ENCODE data around the gene TTC13.
A peak's percentile ranks its signal among the peaks of the same experiment; 100 is the strongest.
"Not testable (repeated sequence)": the region's sequence is repeated elsewhere in the genome, so short reads cannot be mapped to it uniquely, and the experiment has no call there.

Gene TTC13

GRCh38 chr1:230985711-230986110 is 7.0 kb upstream of the TTC13 start:
- Histone ChIP-seq H3K4me2 (ENCODE audit: low read length) (no peak overlapping the region), H3K36me3 (ENCODE audit: insufficient read depth, low read length) (peaks cover 10% of the 10 kb centered on the region), H3K9ac (ENCODE audit: low read depth, low read length) (no peak overlapping the region), H3K27me3 (ENCODE audit: control insufficient read depth, insufficient read depth, low read length) (no peaks in the 10 kb centered on the region), H3K9me3 (replicated peaks; ENCODE audit: low read length) (no peaks in the 10 kb centered on the region), H3K4me3 (ENCODE audit: low read length) (no peak overlapping the region), H3K4me1 (ENCODE audit: control insufficient read depth, insufficient read depth, low read length) (peaks cover 9% of the 10 kb centered on the region)

DNA sequence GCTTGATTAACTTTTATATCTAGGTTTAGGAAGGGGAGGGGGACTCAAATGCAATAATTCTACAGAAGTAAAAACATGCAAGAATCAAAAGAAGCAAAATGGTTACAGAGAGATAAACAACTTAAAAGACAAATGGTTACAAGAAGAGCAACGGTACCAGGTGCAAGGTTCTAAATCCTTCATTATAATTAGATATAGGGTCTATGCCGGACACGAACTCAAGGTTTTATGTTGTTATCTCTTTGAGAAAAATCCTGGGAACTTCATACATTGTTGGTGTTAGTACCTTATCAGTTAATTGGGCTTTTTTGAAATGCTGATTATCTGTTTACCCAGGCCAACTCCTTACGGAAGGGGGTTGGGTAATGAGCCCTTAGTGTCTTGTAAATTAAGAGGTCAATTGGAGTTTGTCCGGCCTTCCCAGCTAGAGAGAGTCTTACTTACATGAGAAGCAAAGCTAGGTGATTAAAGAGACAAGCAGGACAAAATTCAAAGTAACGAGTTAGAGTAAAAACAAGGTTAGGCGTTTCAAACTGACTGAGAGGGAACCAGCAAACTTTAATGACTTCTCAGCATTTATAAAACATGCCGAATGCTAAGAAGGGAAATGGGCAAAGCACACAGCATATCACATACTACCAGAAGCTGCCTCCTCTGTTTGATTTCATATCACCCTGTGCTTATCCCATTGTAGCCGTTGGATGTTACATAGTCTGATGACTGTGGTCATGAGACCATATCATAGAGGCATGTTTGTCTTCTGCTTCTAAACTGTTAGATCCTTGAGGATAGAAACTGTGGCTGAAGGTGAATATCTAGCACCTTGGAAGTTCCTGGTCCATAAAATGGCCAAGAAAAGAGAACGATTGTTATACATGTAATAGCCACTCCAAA is 6.2 kb upstream of the TTC13 start:
- not testable (repeated sequence) for H3K36me3 ChIP-seq (ENCODE audit: insufficient read depth, low read length); H3K9me3 ChIP-seq (replicated peaks; ENCODE audit: low read length); H3K4me2 ChIP-seq (ENCODE audit: low read length); H3K9ac ChIP-seq (ENCODE audit: low read depth, low read length); H3K4me3 ChIP-seq (ENCODE audit: low read length); H3K27me3 ChIP-seq (ENCODE audit: control insufficient read depth, insufficient read depth, low read length)
- H3K4me1 ChIP-seq (ENCODE audit: control insufficient read depth, insufficient read depth, low read length) = peaks cover 13% of the 10 kb centered on the region

- no peaks in the 10 kb centered on the region for H3K9me3 ChIP-seq (replicated peaks; ENCODE audit: low read length)
- H3K4me1 ChIP-seq (ENCODE audit: control insufficient read depth, insufficient read depth, low read length) = peaks cover 17% of the 10 kb centered on the region
- H3K4me3 ChIP-seq (ENCODE audit: low read length) = no peak overlapping the region
- peaks cover 10% of the 10 kb centered on the region for H3K36me3 ChIP-seq (ENCODE audit: insufficient read depth, low read length)
- no peak overlapping the region for H3K4me2 ChIP-seq (ENCODE audit: low read length)
- H3K27me3 ChIP-seq (ENCODE audit: control insufficient read depth, insufficient read depth, low read length) = no peaks in the 10 kb centered on the region
- no peak overlapping the region for H3K9ac ChIP-seq (ENCODE audit: low read depth, low read length)
Observed at GRCh38 chr1:230983811-230984210, 5.2 kb upstream of the TTC13 start.

GRCh38 chr1:230982696-230983095 is 4.0 kb upstream of the TTC13 start:
- Histone ChIP-seq H3K4me2 (ENCODE audit: low read length) (no peak overlapping the region), H3K9me3 (replicated peaks; ENCODE audit: low read length) (no peaks in the 10 kb centered on the region), H3K27me3 (ENCODE audit: control insufficient read depth, insufficient read depth, low read length) (no peaks in the 10 kb centered on the region), H3K4me3 (ENCODE audit: low read length) (no peak overlapping the region), H3K36me3 (ENCODE audit: insufficient read depth, low read length) (peaks cover 7% of the 10 kb centered on the region), H3K4me1 (ENCODE audit: control insufficient read depth, insufficient read depth, low read length) (peaks cover 19% of the 10 kb centered on the region), H3K9ac (ENCODE audit: low read depth, low read length) (no peak overlapping the region)

DNA sequence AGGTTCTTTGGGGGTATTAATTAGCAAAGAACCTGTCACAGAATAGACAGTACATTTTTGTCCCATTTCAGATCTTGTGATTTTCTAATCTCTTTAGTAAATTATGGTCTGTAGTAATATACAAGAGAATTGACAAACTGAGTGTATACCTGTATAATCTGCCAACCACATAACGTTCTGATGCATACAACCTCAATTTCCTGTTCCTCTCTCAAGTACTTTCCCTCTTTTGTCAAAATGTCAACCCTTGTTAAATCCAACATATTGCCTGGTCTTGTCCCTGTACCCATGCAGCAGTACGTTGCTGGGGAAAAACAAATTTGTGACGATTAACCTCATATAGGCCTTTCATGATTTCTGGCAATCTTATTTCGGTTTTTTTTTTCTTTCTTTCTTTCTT is 1.3 kb upstream of the TTC13 start:
- Histone ChIP-seq H3K9ac (ENCODE audit: low read depth, low read length) (peak overlapping the region; percentile 73), H3K4me3 (ENCODE audit: low read length) (peak overlapping the region; percentile 78), H3K9me3 (replicated peaks; ENCODE audit: low read length) (no peaks in the 10 kb centered on the region), H3K4me2 (ENCODE audit: low read length) (peak overlapping the region; percentile 80), H3K27me3 (ENCODE audit: control insufficient read depth, insufficient read depth, low read length) (no peaks in the 10 kb centered on the region), H3K36me3 (ENCODE audit: insufficient read depth, low read length) (peaks cover 7% of the 10 kb centered on the region), H3K4me1 (ENCODE audit: control insufficient read depth, insufficient read depth, low read length) (peaks cover 15% of the 10 kb centered on the region)

- Histone ChIP-seq H3K4me3 (ENCODE audit: low read length) (peak overlapping the region; percentile 78), H3K36me3 (ENCODE audit: insufficient read depth, low read length) (peaks cover 7% of the 10 kb centered on the region), H3K27me3 (ENCODE audit: control insufficient read depth, insufficient read depth, low read length) (no peaks in the 10 kb centered on the region), H3K9ac (ENCODE audit: low read depth, low read length) (peak overlapping the region; percentile 73), H3K9me3 (replicated peaks; ENCODE audit: low read length) (no peaks in the 10 kb centered on the region), H3K4me1 (ENCODE audit: control insufficient read depth, insufficient read depth, low read length) (peaks cover 15% of the 10 kb centered on the region), H3K4me2 (ENCODE audit: low read length) (peak overlapping the region; percentile 80)
Observed at GRCh38 chr1:230979389-230979716, 692 bp upstream of the TTC13 start.

DNA sequence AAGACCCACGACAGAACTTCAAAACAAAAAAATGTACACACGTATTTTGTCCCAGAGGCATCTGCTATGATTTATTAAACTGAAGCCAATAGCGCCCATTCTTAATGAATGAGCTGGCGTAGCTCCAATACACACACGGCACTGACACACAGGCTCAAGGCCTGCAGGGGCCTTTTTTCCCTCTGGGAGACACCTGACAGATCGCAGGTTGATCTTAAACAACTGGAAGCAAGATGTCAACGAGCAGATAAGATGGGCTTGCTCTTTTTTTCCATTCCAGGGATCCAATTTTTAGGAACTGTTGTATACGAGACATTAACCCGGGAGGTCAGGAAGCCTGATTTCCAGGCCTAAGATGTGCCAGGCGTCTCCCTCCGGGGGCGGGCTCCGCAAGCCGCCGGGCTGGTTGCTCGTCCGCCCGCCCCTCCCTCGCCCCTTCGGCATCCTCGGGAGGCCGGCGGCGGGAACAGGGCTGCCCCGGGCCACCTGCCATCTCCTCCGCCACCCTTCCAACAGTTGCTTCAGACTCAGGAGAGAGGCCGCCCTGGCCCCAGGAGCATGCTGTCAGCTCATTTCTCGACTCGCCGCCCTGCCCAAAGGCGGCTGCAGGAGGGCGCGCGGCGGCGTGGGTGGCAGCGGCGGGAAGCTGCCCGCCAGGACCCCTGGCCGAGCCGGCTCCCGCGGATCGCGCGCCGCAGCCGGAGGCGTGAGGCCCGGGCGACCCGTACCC is 735 bp downstream of the TTC13 start:
- peak overlapping the region; percentile 78 for H3K4me3 ChIP-seq (ENCODE audit: low read length)

GRCh38 chr1:230976825-230977747 is 1.6 kb downstream of the TTC13 start:
- Histone ChIP-seq H3K36me3 (ENCODE audit: insufficient read depth, low read length) (peaks cover 7% of the 10 kb centered on the region), H3K4me1 (ENCODE audit: control insufficient read depth, insufficient read depth, low read length) (peaks cover 15% of the 10 kb centered on the region), H3K9ac (ENCODE audit: low read depth, low read length) (peak overlapping the region; percentile 45), H3K4me2 (ENCODE audit: low read length) (peak overlapping the region; percentile 86), H3K4me3 (ENCODE audit: low read length) (peak overlapping the region; percentile 78), H3K27me3 (ENCODE audit: control insufficient read depth, insufficient read depth, low read length) (no peaks in the 10 kb centered on the region), H3K9me3 (replicated peaks; ENCODE audit: low read length) (no peaks in the 10 kb centered on the region)

More for the DNA sequence above, 735 bp downstream of the TTC13 start:
- Histone ChIP-seq H3K36me3 (ENCODE audit: insufficient read depth, low read length) (peaks cover 7% of the 10 kb centered on the region), H3K9me3 (replicated peaks; ENCODE audit: low read length) (no peaks in the 10 kb centered on the region), H3K27me3 (ENCODE audit: control insufficient read depth, insufficient read depth, low read length) (no peaks in the 10 kb centered on the region), H3K9ac (ENCODE audit: low read depth, low read length) (peak overlapping the region; percentile 45), H3K4me1 (ENCODE audit: control insufficient read depth, insufficient read depth, low read length) (peaks cover 15% of the 10 kb centered on the region), H3K4me2 (ENCODE audit: low read length) (peak overlapping the region; percentile 86)

DNA sequence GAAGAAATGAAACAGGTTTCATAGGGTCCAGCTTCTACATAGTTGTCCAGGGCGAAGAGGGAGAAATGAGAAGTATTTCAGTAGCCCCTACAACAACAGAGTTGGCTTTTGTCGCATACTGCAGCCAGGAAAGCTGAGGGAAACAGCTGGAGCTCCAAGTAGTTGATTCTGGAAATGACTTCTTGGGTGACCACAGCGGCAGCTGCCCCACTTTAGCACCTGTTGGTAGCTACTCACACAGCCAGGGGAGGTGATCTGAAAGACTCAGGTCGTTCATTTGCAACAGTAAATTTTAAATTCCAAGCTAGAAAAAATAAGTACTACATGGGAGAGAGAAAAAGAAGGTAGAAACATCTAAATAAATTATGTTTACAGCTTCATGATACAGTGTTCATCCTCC is 2.3 kb downstream of the TTC13 start:
- H3K4me3 ChIP-seq (ENCODE audit: low read length) = no peak overlapping the region
- peaks cover 15% of the 10 kb centered on the region for H3K4me1 ChIP-seq (ENCODE audit: control insufficient read depth, insufficient read depth, low read length)

DNA sequence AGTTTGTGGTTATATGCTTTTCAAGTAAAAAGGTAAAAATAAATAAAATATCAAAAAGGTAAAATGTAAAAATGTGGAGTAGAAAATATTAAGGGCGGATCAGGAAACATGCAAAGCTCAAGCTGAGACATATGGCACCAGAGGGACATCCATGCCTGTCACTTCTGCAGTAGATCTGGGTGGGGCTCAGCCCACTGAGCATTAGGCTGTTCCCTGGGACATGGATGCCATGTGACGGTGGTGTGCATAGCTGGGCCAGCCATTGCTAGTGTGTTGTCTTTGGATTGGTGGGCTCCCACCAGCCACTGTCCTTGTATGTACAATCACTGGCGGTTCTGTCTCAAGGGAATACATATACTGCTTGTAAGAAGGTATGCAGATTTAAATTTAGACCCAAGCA is 3.0 kb downstream of the TTC13 start:
- no peaks in the 10 kb centered on the region for H3K9me3 ChIP-seq (replicated peaks; ENCODE audit: low read length)
- H3K36me3 ChIP-seq (ENCODE audit: insufficient read depth, low read length) = no peaks in the 10 kb centered on the region
- H3K4me3 ChIP-seq (ENCODE audit: low read length) = no peak overlapping the region
- peaks cover 15% of the 10 kb centered on the region for H3K4me1 ChIP-seq (ENCODE audit: control insufficient read depth, insufficient read depth, low read length)
- no peak overlapping the region for H3K9ac ChIP-seq (ENCODE audit: low read depth, low read length)
- H3K27me3 ChIP-seq (ENCODE audit: control insufficient read depth, insufficient read depth, low read length) = no peaks in the 10 kb centered on the region
- no peak overlapping the region for H3K4me2 ChIP-seq (ENCODE audit: low read length)

More for the DNA sequence above, 2.3 kb downstream of the TTC13 start:
- Histone ChIP-seq H3K27me3 (ENCODE audit: control insufficient read depth, insufficient read depth, low read length) (no peaks in the 10 kb centered on the region), H3K9ac (ENCODE audit: low read depth, low read length) (no peak overlapping the region), H3K36me3 (ENCODE audit: insufficient read depth, low read length) (peaks cover 4% of the 10 kb centered on the region), H3K4me2 (ENCODE audit: low read length) (no peak overlapping the region), H3K9me3 (replicated peaks; ENCODE audit: low read length) (no peaks in the 10 kb centered on the region)

DNA sequence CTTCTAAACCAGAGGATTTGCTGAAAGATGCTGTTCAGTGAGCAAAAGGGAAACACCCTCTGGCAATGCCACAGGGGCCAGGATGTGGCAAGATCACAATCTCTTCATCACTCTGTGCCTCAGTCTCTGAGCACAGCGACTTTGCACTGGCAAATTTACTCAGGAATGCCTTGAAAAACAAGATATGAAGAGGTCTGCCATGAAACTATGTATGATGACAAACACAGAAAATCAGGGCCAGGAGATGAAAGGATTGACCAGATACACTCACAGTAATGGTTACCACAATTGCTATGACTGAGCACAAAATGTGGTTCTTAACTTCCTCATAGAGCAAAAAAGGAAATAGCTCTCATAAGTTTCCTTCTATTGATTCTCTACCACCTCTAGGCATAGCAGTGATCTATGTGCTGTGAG is 5.8 kb downstream of the TTC13 start:
- Histone ChIP-seq H3K9me3 (replicated peaks; ENCODE audit: low read length) (no peaks in the 10 kb centered on the region), H3K9ac (ENCODE audit: low read depth, low read length) (no peak overlapping the region), H3K27me3 (ENCODE audit: control insufficient read depth, insufficient read depth, low read length) (no peaks in the 10 kb centered on the region), H3K4me3 (ENCODE audit: low read length) (no peak overlapping the region), H3K4me1 (ENCODE audit: control insufficient read depth, insufficient read depth, low read length) (peaks cover 6% of the 10 kb centered on the region), H3K4me2 (ENCODE audit: low read length) (no peak overlapping the region), H3K36me3 (ENCODE audit: insufficient read depth, low read length) (no peaks in the 10 kb centered on the region)
